ENCODE results near the gene PAWR.

- TF ChIP-seq ZNF8 (CRISPR knock-in tag; IDR thresholded peaks at IDR 0.05): no peak
- no peak for TF ChIP-seq ISL1 (CRISPR knock-in tag; IDR thresholded peaks at IDR 0.05)
- TF ChIP-seq ARNTL (CRISPR knock-in tag; IDR thresholded peaks at IDR 0.05; ENCODE audit: borderline replicate concordance, low read depth): no peak
- TF ChIP-seq CSRNP3 (CRISPR knock-in tag; IDR thresholded peaks at IDR 0.05): no peak
- no peak for TF ChIP-seq PATZ1 (CRISPR knock-in tag; IDR thresholded peaks at IDR 0.05; ENCODE audit: borderline replicate concordance)
- no peak for TF ChIP-seq ZFP3 (CRISPR knock-in tag; IDR thresholded peaks at IDR 0.05)
Measured at GRCh38 chr12:79707830-79708229, 17.1 kb upstream of the PAWR start.
